Fibroblast of villous mesenchyme (primary cell): ENCODE results near the gene RAB25. TPM values are rescaled to one million over a fixed set of nuclear protein-coding genes. Genes with fewer than 3 reads are reported as not detected.
A peak's percentile ranks its signal among the peaks of the same experiment; 100 is the strongest.

Experiments
- DNase-seq: peaks from one replicate; pipeline ENCODE4 v3.0.0-alpha.2; 2010; ENCODE audit warnings: low read depth
- H3K4me3 ChIP-seq: 2 replicates; pipeline ENCODE4 v1.5.1; 2011; ENCODE audit warnings: low read depth, mild to moderate bottlenecking, low read length
- CTCF ChIP-seq: IDR thresholded peaks from 2 replicates; pipeline ENCODE4 v1.5.1; 2012; ENCODE audit warnings: low read depth, mild to moderate bottlenecking, low read length; ENCODE audit not compliant: insufficient read depth
- total RNA-seq: library from RNA; depleted of rRNA; stranded (reverse); fragments of >200 nt; gene quantifications from 2 replicates; pipeline ENCODE4 v1.2.3, GENCODE V29; 2012

Gene RAB25
- not detected in 2 replicates for total RNA-seq

GRCh38 chr1:156060937-156061636 lies at the start of gene RAB25:
Gene RAB25, plus strand, starts transcription at chr1:156061160. Its CDS starts 241 bp downstream, at chr1:156061401.
- DNase-seq, result no peak
- TF ChIP-seq CTCF, result no peak
- H3K4me3 ChIP-seq, result no peak within 1 kb of the TSS

GRCh38 chr1:156012051-156012817 lies 48.7 kb upstream of the RAB25 start:
- DNase-seq, result no peak
- no peak overlapping the region for H3K4me3 ChIP-seq
- TF ChIP-seq CTCF, result no peak

- DNase-seq, result no peak
- no peak for TF ChIP-seq CTCF
- no peak overlapping the region for H3K4me3 ChIP-seq
These were observed 46.1 kb upstream of the RAB25 start for GRCh38 chr1:156014829-156015228.

- peak overlapping the region; percentile 90 for H3K4me3 ChIP-seq
- no peak for TF ChIP-seq CTCF
- no peak for DNase-seq
These were observed 41.0 kb upstream of the RAB25 start for GRCh38 chr1:156019946-156020292.

GRCh38 chr1:156020293-156021092 lies 40.5 kb upstream of the RAB25 start, which contains the start of gene SSR2:
Gene SSR2, minus strand, starts transcription at chr1:156020951. Its CDS starts 784 bp downstream, at chr1:156020167.
- H3K4me3 ChIP-seq, result peak within 1 kb of the TSS; percentile 90
- no peak for TF ChIP-seq CTCF
- DNase-seq, result peak; percentile 94

GRCh38 chr1:156021093-156021428 lies 39.9 kb upstream of the RAB25 start:
- no peak for DNase-seq
- TF ChIP-seq CTCF, result no peak

More at GRCh38 chr1:156021093-156021428, 39.9 kb upstream of the RAB25 start:
- peak overlapping the region; percentile 90 for H3K4me3 ChIP-seq
